GM18526 (cell line): ENCODE data around the gene DOCK9.

Experiments
- POLR2A ChIP-seq: IDR thresholded peaks from 3 replicates; pipeline ENCODE4 v1.6.1; 2011; ENCODE audit not compliant: insufficient read length; ENCODE audit errors: extremely low read depth

DOCK9 gene

DNA sequence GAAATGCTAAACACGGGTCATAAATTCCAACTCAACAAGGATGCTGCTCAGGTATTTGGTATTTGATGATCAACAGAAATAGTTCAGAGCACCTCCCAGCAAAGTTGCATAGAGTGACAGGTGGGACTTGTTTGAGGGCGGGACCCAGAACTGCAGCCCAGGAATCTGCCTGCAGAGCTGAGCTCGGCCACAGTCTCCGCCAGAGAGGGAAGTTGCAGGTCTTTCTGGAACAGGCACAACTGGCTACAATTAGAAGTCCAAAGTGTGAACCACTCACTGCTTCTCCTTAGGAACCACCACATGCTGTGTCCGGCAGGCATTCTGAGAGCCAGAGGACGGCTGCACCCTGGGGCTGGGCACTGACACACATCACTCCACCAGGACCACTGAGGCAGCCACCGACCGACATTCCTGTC lies 226.5 kb downstream of the DOCK9 start:
- TF ChIP-seq POLR2A: no peak

DNA sequence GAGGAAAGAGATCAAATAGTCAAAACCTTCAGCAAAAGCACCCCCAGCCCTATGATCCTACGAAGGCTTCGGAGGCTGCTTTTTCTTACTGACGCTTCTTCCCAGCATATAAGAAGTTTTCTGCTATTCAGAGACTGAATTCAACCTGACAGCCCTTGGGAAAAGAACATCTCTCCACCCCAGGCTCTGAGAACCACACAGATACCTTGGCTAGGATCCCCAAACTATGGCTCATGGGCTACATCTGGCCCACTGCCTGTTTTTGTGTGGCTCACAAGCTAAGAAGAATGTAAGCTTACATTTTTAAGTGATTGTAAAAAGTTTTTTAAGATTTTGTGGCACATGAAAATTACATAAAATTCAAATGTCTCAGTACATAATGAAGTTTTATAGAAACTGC lies 228.4 kb downstream of the DOCK9 start:
- TF ChIP-seq POLR2A: no peak

DNA sequence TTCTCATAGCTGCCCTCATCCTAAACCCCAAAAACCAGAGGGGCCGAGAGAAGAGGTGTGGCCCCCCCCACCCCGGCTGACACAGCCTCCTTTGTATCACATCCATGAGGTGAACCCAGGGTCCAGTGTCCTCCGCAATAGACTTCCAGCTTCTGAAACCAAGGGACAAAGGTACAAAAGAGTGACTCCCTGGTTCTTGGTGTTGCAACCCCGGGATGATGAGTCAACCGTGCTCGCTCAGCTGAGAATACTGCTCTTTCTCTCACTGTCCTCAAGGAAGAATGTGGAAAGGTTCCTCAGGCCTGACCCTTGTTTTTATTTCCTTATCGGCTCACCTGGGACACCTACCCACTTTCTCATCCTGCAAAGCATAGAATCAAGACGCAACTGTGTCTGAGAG lies 230.9 kb downstream of the DOCK9 start:
- TF ChIP-seq POLR2A: no peak
